Lower leg skin (tissue), 3 donors: ENCODE measurements around the gene OR52E8.

ENCODE experiments used
- POLR2A ChIP-seq, 2 donors: fragments of 450-650 bp; IDR thresholded peaks; one replicate each; pipeline ENCODE4 v1.6.1; 2016 to 2017; ENCODE audit warnings: antibody characterized with exemption in 2 of 2, mild to moderate bottlenecking in 1 of 2, moderate library complexity in 1 of 2
- TF ChIP-seq, protein P1 (sequence below), 3 donors: fragments of 450-650 bp; IDR thresholded peaks; one replicate each; pipeline ENCODE4 v1.5.1; 2016; ENCODE audit warnings: antibody characterized with exemption in 3 of 3, mild to moderate bottlenecking in 3 of 3, moderate library complexity in 2 of 3

DNA sequence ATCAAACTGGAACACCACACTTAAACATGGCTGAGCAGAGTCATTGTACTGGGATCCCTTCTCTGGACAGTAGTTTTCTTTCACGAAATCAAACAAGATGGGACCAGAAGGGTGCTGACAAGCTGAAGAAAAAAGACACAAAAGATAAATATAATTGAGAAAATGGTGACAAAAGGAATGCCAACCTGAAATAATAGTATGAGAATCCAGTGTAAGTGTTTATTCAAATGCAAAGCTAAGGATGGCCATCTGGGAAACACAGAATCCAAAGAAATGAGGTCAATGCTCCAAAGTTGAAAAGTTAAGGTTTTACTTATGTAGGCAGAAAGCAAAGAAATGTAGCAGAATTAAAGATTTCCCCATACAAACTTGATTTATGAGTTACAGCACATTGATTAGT, 30.2 kb upstream of the OR52E8 start:
- TF ChIP-seq, protein P1, sequence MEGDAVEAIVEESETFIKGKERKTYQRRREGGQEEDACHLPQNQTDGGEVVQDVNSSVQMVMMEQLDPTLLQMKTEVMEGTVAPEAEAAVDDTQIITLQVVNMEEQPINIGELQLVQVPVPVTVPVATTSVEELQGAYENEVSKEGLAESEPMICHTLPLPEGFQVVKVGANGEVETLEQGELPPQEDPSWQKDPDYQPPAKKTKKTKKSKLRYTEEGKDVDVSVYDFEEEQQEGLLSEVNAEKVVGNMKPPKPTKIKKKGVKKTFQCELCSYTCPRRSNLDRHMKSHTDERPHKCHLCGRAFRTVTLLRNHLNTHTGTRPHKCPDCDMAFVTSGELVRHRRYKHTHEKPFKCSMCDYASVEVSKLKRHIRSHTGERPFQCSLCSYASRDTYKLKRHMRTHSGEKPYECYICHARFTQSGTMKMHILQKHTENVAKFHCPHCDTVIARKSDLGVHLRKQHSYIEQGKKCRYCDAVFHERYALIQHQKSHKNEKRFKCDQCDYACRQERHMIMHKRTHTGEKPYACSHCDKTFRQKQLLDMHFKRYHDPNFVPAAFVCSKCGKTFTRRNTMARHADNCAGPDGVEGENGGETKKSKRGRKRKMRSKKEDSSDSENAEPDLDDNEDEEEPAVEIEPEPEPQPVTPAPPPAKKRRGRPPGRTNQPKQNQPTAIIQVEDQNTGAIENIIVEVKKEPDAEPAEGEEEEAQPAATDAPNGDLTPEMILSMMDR (IDR thresholded peaks at IDR 0.05), result no peak
- TF ChIP-seq POLR2A (IDR thresholded peaks at IDR 0.05), result no peak
